ENCODE measurements around the gene CCDC192. TPM values are rescaled to one million over a fixed set of nuclear protein-coding genes. Genes with fewer than 3 reads are reported as not detected.

Gene CCDC192
- total RNA-seq, 4 donors from 2014 or later = not detected

GRCh38 chr5:127912411-127912810 lies 209.2 kb downstream of the CCDC192 start:
- H3K27me3 ChIP-seq = no peaks in the 10 kb centered on the region
- H3K4me3 ChIP-seq = no peak overlapping the region
- H3K27ac ChIP-seq = no peak overlapping the region
- TF ChIP-seq, protein P1, sequence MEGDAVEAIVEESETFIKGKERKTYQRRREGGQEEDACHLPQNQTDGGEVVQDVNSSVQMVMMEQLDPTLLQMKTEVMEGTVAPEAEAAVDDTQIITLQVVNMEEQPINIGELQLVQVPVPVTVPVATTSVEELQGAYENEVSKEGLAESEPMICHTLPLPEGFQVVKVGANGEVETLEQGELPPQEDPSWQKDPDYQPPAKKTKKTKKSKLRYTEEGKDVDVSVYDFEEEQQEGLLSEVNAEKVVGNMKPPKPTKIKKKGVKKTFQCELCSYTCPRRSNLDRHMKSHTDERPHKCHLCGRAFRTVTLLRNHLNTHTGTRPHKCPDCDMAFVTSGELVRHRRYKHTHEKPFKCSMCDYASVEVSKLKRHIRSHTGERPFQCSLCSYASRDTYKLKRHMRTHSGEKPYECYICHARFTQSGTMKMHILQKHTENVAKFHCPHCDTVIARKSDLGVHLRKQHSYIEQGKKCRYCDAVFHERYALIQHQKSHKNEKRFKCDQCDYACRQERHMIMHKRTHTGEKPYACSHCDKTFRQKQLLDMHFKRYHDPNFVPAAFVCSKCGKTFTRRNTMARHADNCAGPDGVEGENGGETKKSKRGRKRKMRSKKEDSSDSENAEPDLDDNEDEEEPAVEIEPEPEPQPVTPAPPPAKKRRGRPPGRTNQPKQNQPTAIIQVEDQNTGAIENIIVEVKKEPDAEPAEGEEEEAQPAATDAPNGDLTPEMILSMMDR (IDR thresholded peaks at IDR 0.05) = no peak
- TF ChIP-seq POLR2AphosphoS5 (IDR thresholded peaks at IDR 0.05) = no peak
- 75 to 89% methylated on average over 1 to 3 of the region's 3 CpGs for WGBS, 2 donors (ENCODE audit: low coverage in 1 of 2)
- H3K36me3 ChIP-seq = no peaks in the 10 kb centered on the region
- peaks cover 12 to 44% (median 21%) of the 10 kb centered on the region in 4 donors for H3K4me1 ChIP-seq
- in situ Hi-C loops (cut with MboI; ENCODE audit: low pct_ligation_motif_present in 1 of 4, low pct_unique_long_range_greater_than_20kb in 1 of 4, low sequenced_read_pairs in 3 of 4) (no loop called here), intact Hi-C loops (cut with DNase I; ENCODE audit: low total_unique reads) (no loop called here)
- DNase-seq = no peak
- H3K9me3 ChIP-seq = no peaks in the 10 kb centered on the region

DNA sequence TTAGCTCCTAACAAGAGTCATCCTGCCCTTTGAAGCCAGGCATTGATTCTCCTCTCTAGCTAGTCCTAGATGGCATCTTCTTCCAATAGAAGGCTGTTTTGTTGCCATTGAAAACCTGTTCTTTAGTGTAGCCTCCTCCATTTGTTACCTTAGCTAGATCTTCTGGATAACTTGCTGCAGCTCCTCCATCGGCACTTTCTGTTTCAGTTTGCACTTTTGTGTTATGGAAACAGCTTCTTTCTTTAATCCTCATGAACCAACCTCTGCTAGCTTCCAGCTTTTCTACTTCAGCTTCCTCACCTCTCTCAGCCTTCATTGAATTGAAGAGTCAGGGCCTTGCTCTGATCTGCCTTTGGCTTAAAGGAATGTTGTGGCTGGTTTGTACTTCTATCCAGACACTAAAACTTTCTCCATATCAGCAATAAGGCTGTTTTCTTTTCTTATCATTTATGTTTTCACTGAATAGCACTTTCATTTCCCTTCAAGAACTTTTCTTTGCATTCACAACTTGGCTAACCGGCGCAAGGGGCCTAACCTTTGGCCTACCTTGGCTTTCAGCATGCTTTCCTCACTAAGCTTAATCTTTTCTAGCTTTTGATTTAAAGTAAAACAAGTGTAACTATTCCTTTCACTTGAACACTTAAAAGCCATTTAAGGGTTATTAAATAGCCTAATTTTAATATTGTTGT lies 213.8 kb downstream of the CCDC192 start:
- intact Hi-C loops (cut with DNase I; ENCODE audit: low total_unique reads) (no loop called here), in situ Hi-C loops (cut with MboI; ENCODE audit: low pct_ligation_motif_present in 1 of 4, low pct_unique_long_range_greater_than_20kb in 1 of 4, low sequenced_read_pairs in 3 of 4) (no loop called here)
- Histone ChIP-seq H3K27me3 (no peaks in the 10 kb centered on the region), H3K4me3 (no peak overlapping the region), H3K4me1 (peaks cover 0 to 13% (median 8%) of the 10 kb centered on the region in 4 donors), H3K36me3 (no peaks in the 10 kb centered on the region), H3K27ac (peak overlapping the region; percentile 35 to 63 (median 54)), H3K9me3 (no peaks in the 10 kb centered on the region)
- DNase-seq = no peak
- TF ChIP-seq POLR2A (IDR thresholded peaks at IDR 0.05) (no peak), EP300 (IDR thresholded peaks at IDR 0.05; ENCODE audit: low read depth) (no peak), POLR2AphosphoS5 (IDR thresholded peaks at IDR 0.05) (no peak)
- TF ChIP-seq, protein P1 (IDR thresholded peaks at IDR 0.05) = no peak
- WGBS, 2 donors (ENCODE audit: low coverage in 1 of 2) = 36 to 59% methylated on average over 3 of the region's 3 CpGs

DNA sequence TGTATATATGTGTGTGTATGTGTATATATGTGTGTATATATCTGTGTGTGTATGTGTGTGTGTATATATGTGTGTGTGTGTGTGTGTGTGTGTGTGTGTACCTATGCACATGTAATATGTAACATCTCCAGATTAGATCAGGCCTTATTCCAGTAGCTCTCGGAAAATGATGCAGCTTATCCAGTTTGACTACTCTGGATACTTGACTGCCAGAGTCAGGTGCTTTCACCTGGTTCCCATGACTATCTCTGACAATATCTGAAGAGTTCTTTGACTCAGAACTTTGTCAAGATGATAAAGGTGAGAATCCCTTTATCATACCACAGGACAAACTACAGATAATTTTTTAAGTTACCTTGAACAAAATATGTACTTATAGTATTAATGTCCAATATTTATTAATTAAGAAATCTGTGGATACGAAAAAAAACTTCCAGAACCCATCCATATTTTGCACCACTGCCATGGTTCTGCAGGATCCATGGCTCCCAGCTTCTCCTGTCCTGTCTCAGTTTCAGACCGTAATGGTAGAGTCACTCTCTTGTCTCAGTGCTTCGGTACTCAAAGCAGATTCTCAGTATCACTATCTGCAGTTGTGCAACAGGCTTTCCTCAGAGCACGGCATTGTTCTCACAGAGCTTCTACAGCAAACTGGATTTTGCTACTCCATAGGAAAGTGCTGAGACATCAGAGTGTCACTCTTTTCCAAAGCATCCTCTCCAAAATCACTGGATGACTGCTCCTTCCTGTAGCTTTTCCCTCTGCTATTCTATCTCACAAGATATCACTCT lies 216.0 kb downstream of the CCDC192 start:
- Histone ChIP-seq H3K9me3 (no peaks in the 10 kb centered on the region), H3K36me3 (no peaks in the 10 kb centered on the region), H3K27ac (no peak overlapping the region), H3K4me1 (peaks cover 0 to 18% (median 8%) of the 10 kb centered on the region in 4 donors), H3K4me3 (no peak overlapping the region), H3K27me3 (no peaks in the 10 kb centered on the region)
- DNase-seq = no peak
- WGBS, 2 donors (ENCODE audit: low coverage in 1 of 2) = 82 to 88% methylated on average over 4 to 5 of the region's 5 CpGs
- intact Hi-C loops (cut with DNase I; ENCODE audit: low total_unique reads) = no loop called here
- TF ChIP-seq POLR2A (IDR thresholded peaks at IDR 0.05) (no peak), EP300 (IDR thresholded peaks at IDR 0.05; ENCODE audit: low read depth) (no peak), POLR2AphosphoS5 (IDR thresholded peaks at IDR 0.05) (no peak)
- TF ChIP-seq, protein P1 (IDR thresholded peaks at IDR 0.05) = no peak
- in situ Hi-C loops (cut with MboI; ENCODE audit: low pct_ligation_motif_present in 1 of 4, low pct_unique_long_range_greater_than_20kb in 1 of 4, low sequenced_read_pairs in 3 of 4) = no loop called here

DNA sequence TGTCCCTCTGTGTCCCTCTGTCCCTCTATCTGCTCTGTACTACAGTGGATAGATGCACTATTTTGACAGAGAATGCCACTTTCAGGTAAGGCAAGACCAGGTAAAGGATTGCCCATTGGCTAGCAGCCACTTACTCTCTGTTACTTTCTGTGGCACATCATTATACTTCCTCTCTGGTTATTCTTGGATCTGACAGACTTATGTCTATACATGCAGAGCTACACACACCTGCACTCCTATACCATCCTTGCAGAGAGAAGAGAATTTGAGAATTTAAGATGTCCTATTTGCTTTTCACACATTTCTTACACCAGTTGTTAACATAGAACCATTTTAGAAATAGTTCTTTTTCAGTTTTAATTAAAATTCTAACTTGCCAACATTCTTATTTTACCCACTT lies 216.6 kb downstream of the CCDC192 start:
- H3K4me1 ChIP-seq = peaks cover 0 to 23% (median 8%) of the 10 kb centered on the region in 4 donors
- no peaks in the 10 kb centered on the region for H3K36me3 ChIP-seq
- H3K27me3 ChIP-seq = no peaks in the 10 kb centered on the region
- H3K9me3 ChIP-seq = no peaks in the 10 kb centered on the region
- TF ChIP-seq EP300 (IDR thresholded peaks at IDR 0.05; ENCODE audit: low read depth) (no peak), POLR2AphosphoS5 (IDR thresholded peaks at IDR 0.05) (no peak)
- TF ChIP-seq, protein P1 (IDR thresholded peaks at IDR 0.05) = no peak
- in situ Hi-C loops (cut with MboI; ENCODE audit: low pct_ligation_motif_present in 1 of 4, low pct_unique_long_range_greater_than_20kb in 1 of 4, low sequenced_read_pairs in 3 of 4) = no loop called here
- no peak overlapping the region for H3K27ac ChIP-seq
- no peak overlapping the region for H3K4me3 ChIP-seq
- DNase-seq = no peak
- intact Hi-C loops (cut with DNase I; ENCODE audit: low total_unique reads) = no loop called here

All from transverse colon (tissue), 4 donors.